ENCODE results near the gene MPO.

GRCh38 chr17:58315750-58316149 is 35.0 kb upstream of the MPO start:
- TF ChIP-seq CTCF (IDR thresholded peaks at IDR 0.05) (no peak), POLR2A (IDR thresholded peaks at IDR 0.05) (no peak), POLR2AphosphoS5 (IDR thresholded peaks at IDR 0.05) (no peak)
